ENCODE results near the gene UQCRC2.
"Not testable (repeated sequence)": the region's sequence is repeated elsewhere in the genome, so short reads cannot be mapped to it uniquely, and the experiment has no call there.

Gene UQCRC2

GRCh38 chr16:21984062-21984461, 30.9 kb downstream of the UQCRC2 start:
- no peak for DNase-seq

- no peak for DNase-seq
Measured at GRCh38 chr16:21985524-21985923, 32.4 kb downstream of the UQCRC2 start.

GRCh38 chr16:21986692-21987246, 33.6 kb downstream of the UQCRC2 start:
- no peak for DNase-seq

- no peak for DNase-seq
Measured at GRCh38 chr16:21987498-21987897, 34.3 kb downstream of the UQCRC2 start.

GRCh38 chr16:21989133-21989532, 36.0 kb downstream of the UQCRC2 start:
- DNase-seq = no peak

- DNase-seq = no peak
Measured at GRCh38 chr16:21989751-21990150, 36.6 kb downstream of the UQCRC2 start.

GRCh38 chr16:21990381-21990944, 37.3 kb downstream of the UQCRC2 start:
- peak; percentile 20 for DNase-seq

- no peak for DNase-seq
Measured at GRCh38 chr16:21991621-21992020, 38.5 kb downstream of the UQCRC2 start.

- no peak for DNase-seq
Measured at GRCh38 chr16:21994856-21995465, 41.8 kb downstream of the UQCRC2 start.

- DNase-seq = no peak
Measured at GRCh38 chr16:21996923-21997696, 43.9 kb downstream of the UQCRC2 start.

GRCh38 chr16:21997697-21998480, 44.7 kb downstream of the UQCRC2 start:
- no peak for DNase-seq

- DNase-seq = no peak
Measured at GRCh38 chr16:22001591-22001990, 48.4 kb downstream of the UQCRC2 start.

- DNase-seq = not testable (repeated sequence)
Measured at GRCh38 chr16:22002047-22002446, 48.9 kb downstream of the UQCRC2 start.

- no peak for DNase-seq
Measured at GRCh38 chr16:22003195-22003594, 50.0 kb downstream of the UQCRC2 start.

- DNase-seq = no peak
Measured at GRCh38 chr16:22004341-22004740, 51.2 kb downstream of the UQCRC2 start.

- no peak for DNase-seq
Measured at GRCh38 chr16:22005746-22006145, 52.6 kb downstream of the UQCRC2 start.

- no peak for DNase-seq
Measured at GRCh38 chr16:22006636-22007035, 53.5 kb downstream of the UQCRC2 start.

- DNase-seq = no peak
Measured at GRCh38 chr16:22007159-22007508, 54.0 kb downstream of the UQCRC2 start.

GRCh38 chr16:22007509-22008214, 54.5 kb downstream of the UQCRC2 start, which contains the start of gene MOSMO:
Gene MOSMO, plus strand, starts transcription at chr16:22008111. Its CDS starts 191 bp downstream, at chr16:22008302.
- DNase-seq = no peak

- DNase-seq = no peak
Measured at GRCh38 chr16:22008215-22009059, 55.3 kb downstream of the UQCRC2 start.

GRCh38 chr16:22010902-22011301, 57.7 kb downstream of the UQCRC2 start:
- no peak for DNase-seq
